GM13976 (cell line): ENCODE results near the gene TOM1L2.
A peak's percentile ranks its signal among the peaks of the same experiment; 100 is the strongest.

Source experiments
- DNase-seq: peaks from one replicate; pipeline ENCODE4 v3.0.0; 2012; ENCODE audit warnings: low spot score
- CTCF ChIP-seq: IDR thresholded peaks from 2 replicates; pipeline ENCODE4 v1.5.1; 2012; ENCODE audit warnings: borderline replicate concordance, mild to moderate bottlenecking; ENCODE audit not compliant: insufficient read depth; ENCODE audit errors: extremely low read depth, missing control alignments, control extremely low read depth
- in situ Hi-C: fragments of 300-500 bp; cut with MboI; formaldehyde crosslinking; loops from one replicate; pipeline ENCODE4 v1.12.0; 2022; ENCODE audit warnings: low sequenced_read_pairs, mixed read lengths, inconsistent platforms; ENCODE audit not compliant: unreplicated experiment

The TOM1L2 gene

GRCh38 chr17:17972952-17973254, 703 bp upstream of the TOM1L2 start:
- no peak for DNase-seq
- no peak for TF ChIP-seq CTCF
- in situ Hi-C loops: no loop called here

GRCh38 chr17:17971431-17972125, 622 bp downstream of the TOM1L2 start:
- no peak for TF ChIP-seq CTCF
- in situ Hi-C loops: no loop called here
- DNase-seq: no peak

DNA sequence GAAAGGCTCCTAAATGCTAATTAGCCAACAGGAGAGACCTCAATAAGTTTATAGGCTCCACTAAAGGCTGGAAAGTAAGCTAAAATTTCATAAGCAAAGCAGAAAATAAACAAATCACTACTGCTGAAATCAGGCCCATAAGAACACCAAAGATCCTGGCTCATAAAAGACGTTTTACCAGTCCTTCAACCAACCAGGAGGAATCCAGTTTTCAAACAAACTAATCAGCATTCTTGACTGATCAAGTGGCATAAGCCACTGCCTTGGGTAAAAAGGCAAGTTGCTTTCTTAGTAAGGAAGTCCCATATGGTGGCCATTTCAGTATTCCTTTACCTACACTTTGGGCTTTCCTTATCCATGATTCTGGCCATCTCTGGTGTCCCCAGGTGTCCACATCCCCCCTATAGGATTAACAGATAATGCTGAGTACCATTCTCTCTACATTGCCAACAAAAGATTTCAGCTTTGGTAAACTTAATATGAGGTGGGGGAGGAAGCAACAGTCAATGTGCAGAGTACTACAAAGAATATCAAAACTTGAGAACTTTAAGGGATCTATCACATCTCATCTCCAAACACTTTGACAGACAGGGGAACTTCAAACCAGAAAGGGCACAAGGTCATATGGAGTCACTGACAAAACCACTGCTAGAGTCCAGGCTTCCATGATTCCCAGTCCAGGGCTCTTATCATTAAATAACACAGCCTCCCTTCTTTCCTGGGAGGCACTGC, 1.3 kb downstream of the TOM1L2 start:
- no peak for TF ChIP-seq CTCF
- in situ Hi-C loops: no loop called here
- no peak for DNase-seq

GRCh38 chr17:17966399-17966798, 5.8 kb downstream of the TOM1L2 start:
- in situ Hi-C loops: no loop called here
- TF ChIP-seq CTCF: no peak
- DNase-seq: peak; percentile 48

DNA sequence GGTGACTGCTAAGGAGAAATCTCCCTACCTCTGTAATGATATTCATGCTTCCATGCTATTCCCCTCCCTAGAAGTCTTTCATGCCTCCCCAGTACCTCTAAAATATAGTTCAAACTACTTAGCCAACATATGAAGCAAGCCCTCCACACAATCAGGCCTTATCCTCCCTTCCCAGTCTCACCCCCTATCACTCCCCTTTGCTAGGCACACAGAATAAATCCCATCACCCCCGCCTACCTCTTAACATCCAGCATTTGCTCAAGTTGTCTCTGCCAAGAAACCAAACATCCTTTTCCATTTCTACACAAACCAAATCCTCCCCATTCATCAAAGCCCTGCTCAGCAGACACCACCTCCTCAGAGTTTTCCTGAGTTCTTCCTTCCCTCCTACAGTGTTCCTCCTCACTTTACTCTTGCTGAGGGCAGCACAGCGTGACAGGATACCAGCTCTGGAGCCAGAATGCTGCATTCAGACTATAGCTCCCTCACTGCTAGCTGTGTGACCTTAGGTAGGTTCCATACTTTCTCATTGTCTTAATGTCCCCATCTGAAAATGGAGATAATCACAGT, 7.0 kb downstream of the TOM1L2 start:
- TF ChIP-seq CTCF: no peak
- in situ Hi-C loops: no loop called here
- no peak for DNase-seq

DNA sequence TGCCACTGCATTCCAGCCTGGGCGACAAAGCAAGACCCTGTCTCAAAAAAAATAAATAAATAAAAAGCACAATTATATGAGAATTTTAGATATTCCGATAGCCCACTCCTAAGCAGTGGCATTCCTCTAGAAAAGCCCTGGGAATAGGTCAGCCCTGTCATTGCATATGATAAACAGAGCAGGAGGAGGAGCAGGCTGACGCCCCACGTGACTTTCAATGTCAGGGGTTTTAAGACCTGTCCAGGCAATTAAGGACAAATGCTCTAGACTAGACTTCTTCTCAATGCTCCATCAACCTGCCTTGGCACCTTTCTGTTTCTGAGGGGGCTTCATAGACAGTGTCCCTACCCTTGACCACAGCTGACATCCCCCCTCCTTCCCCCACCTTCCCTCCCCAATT, 7.5 kb downstream of the TOM1L2 start:
- no peak for TF ChIP-seq CTCF
- no peak for DNase-seq
- in situ Hi-C loops: no loop called here
